ENCODE data around the gene TMEM88. TPM values are rescaled to one million over a fixed set of nuclear protein-coding genes. Genes with fewer than 3 reads are reported as not detected.

The TMEM88 gene
- total RNA-seq, 1 experiment from 2014 or later, result 2.8 TPM

- H3K9me3 ChIP-seq (ENCODE audit: control insufficient read depth in 1 of 2, insufficient read depth in 1 of 2, low read depth in 1 of 2, low read length in 2 of 2), result no peaks in the 10 kb centered on the region
- no peak overlapping the region for H2AFZ ChIP-seq (ENCODE audit: low read depth, low read length, poor library complexity, severe bottlenecking)
- no peaks in the 10 kb centered on the region for H3K27me3 ChIP-seq (ENCODE audit: insufficient read depth, low read length)
- H3K4me3 ChIP-seq (replicated peaks in 1 of 2; ENCODE audit: low read depth in 1 of 2, low read length in 2 of 2), result peak overlapping the region; percentile 92 to 94; a peak in 2 of 4 replicates
- DNase-seq (ENCODE audit: low read depth, low spot score), result no peak
- peak overlapping the region; percentile 99 for H3K4me2 ChIP-seq (ENCODE audit: low read length)
- no peaks in the 10 kb centered on the region for H3K9me2 ChIP-seq (ENCODE audit: insufficient read depth)
- H3K27ac ChIP-seq (ENCODE audit: low read depth, low read length), result peak overlapping the region; percentile 97; the same call in 1 of the 2 replicates
- peak overlapping the region; percentile 99 for H3K9ac ChIP-seq (ENCODE audit: low read length)
- peaks cover 55% of the 10 kb centered on the region for H3K79me2 ChIP-seq (ENCODE audit: insufficient read depth, low read length)
- H4K20me1 ChIP-seq (ENCODE audit: insufficient read depth), result no peaks in the 10 kb centered on the region
- ChIA-PET RAD21 (ENCODE audit: low non-redundant PET in 1 of 2, low total read pairs in 2 of 2, uncharacterized antibody in 2 of 2, unreplicated experiment in 2 of 2) (no interaction called here), POLR2A (interaction anchor here (3.9 kb wide), 1 partner anchor 11 kb away, joined by 11 read pairs; no protein-coding TSS in a partner anchor), CTCF (interaction anchor here (1.0 kb wide), 1 partner anchor 17 kb away, joined by 3 read pairs; the partner anchor contains the start of gene NAA38)
- TF ChIP-seq TCF7L2 (IDR thresholded peaks at IDR 0.05; ENCODE audit: borderline replicate concordance, extremely low read depth, insufficient read depth, insufficient read length) (no peak), MAX (IDR thresholded peaks at IDR 0.05) (no peak), EZH2phosphoT487 (IDR thresholded peaks at IDR 0.05; ENCODE audit: borderline replicate concordance) (no peak), POLR2A (IDR thresholded peaks at IDR 0.05; ENCODE audit: borderline replicate concordance, extremely low read depth, insufficient read depth, insufficient read length) (no peak), EGR1 (IDR thresholded peaks at IDR 0.05; ENCODE audit: low read depth) (no peak), ZBTB33 (IDR thresholded peaks at IDR 0.05; ENCODE audit: extremely low read depth, insufficient replicate concordance, low read length) (no peak), CBX3 (IDR thresholded peaks at IDR 0.05; ENCODE audit: low read depth) (no peak), ZFX (IDR thresholded peaks at IDR 0.05) (no peak), ATF3 (IDR thresholded peaks at IDR 0.05) (no peak), FOSL1 (IDR thresholded peaks at IDR 0.05; ENCODE audit: low read depth) (no peak), CTCF (IDR thresholded peaks at IDR 0.05 in 2 of 3, conservative IDR thresholded peaks at IDR 0.05 in 1 of 3; ENCODE audit: borderline replicate concordance in 1 of 3, insufficient read depth in 1 of 3, low read depth in 2 of 3, low read length in 2 of 3) (no peak), YY1 (IDR thresholded peaks at IDR 0.05; ENCODE audit: extremely low read depth, insufficient replicate concordance, low read depth, low read length) (no peak)
- BruUV-seq (replicated peaks), result TSS peak; percentile 5
- peaks cover 0 to 3% of the 10 kb centered on the region in 2 experiments; a peak in 2 of 4 replicates for H3K36me3 ChIP-seq (ENCODE audit: control insufficient read depth in 1 of 2, insufficient read depth in 2 of 2, low read length in 2 of 2)
- no peak for ATAC-seq
- intact Hi-C loops (cut with micrococcal nuclease), result loop anchor here (5.0 kb wide), 1 partner anchor 98 kb away; no protein-coding TSS in a partner anchor
- H3K4me1 ChIP-seq (ENCODE audit: control insufficient read depth in 1 of 2, insufficient read depth in 2 of 2, low read length in 2 of 2), result peaks cover 38 to 68% of the 10 kb centered on the region in 2 experiments
These were observed 14.4 kb upstream of the TMEM88 start for GRCh38 chr17:7840441-7840840.

Data from HCT116 (cell line).